WERI-Rb-1 (cell line): Measurements from ENCODE around the gene SERTM1.

Experiments used
- DNase-seq: peaks from one replicate; pipeline ENCODE4 v3.0.0-alpha.2; 2020
- H3K27ac ChIP-seq: fragments of 250-450 bp; sonication (Bioruptor Pico); 2 replicates; pipeline ENCODE4 v1.5.1; 2020; ENCODE audit warnings: mild to moderate bottlenecking, moderate library complexity
- H3K27me3 ChIP-seq: fragments of 250-450 bp; sonication (Bioruptor Pico); 2 replicates; pipeline ENCODE4 v1.5.1; 2021; ENCODE audit warnings: mild to moderate bottlenecking, low read depth, moderate library complexity; ENCODE audit not compliant: insufficient read depth, severe bottlenecking
- H3K36me3 ChIP-seq: fragments of 250-450 bp; sonication (Bioruptor Pico); 2 replicates; pipeline ENCODE4 v1.5.1; 2020; ENCODE audit warnings: mild to moderate bottlenecking, moderate library complexity
- H3K4me3 ChIP-seq: 2 replicates; pipeline ENCODE4 v1.5.1; 2011; ENCODE audit warnings: low read depth, mild to moderate bottlenecking, control low read depth, low read length
- H3K9me3 ChIP-seq: fragments of 250-450 bp; sonication (Bioruptor Pico); 2 replicates; pipeline ENCODE4 v1.5.1; 2021; ENCODE audit warnings: mild to moderate bottlenecking, moderate library complexity; ENCODE audit not compliant: severe bottlenecking
- CTCF ChIP-seq: IDR thresholded peaks from 2 replicates; pipeline ENCODE4 v1.5.1; 2011; ENCODE audit warnings: low read depth, mild to moderate bottlenecking, control low read depth, inconsistent platforms, low read length

The SERTM1 gene

GRCh38 chr13:36673838-36674326, at the start of gene SERTM1:
Gene SERTM1, plus strand, starts transcription at chr13:36674020. Its CDS starts 21,059 bp downstream, at chr13:36695079.
- peak within 1 kb of the TSS; percentile 59 for H3K4me3 ChIP-seq
- no peak within 1 kb of the TSS for H3K27ac ChIP-seq
- no peaks in the 10 kb centered on the region for H3K36me3 ChIP-seq
- DNase-seq = peak; percentile 59
- H3K9me3 ChIP-seq = no peaks in the 10 kb centered on the region
- no peaks in the 10 kb centered on the region for H3K27me3 ChIP-seq
- TF ChIP-seq CTCF = no peak

- no peak for TF ChIP-seq CTCF
- Histone ChIP-seq H3K27me3 (no peaks in the 10 kb centered on the region), H3K4me3 (no peak overlapping the region), H3K36me3 (no peaks in the 10 kb centered on the region), H3K27ac (no peak overlapping the region), H3K9me3 (no peaks in the 10 kb centered on the region)
- no peak for DNase-seq
These were observed 45.3 kb upstream of the SERTM1 start for GRCh38 chr13:36628377-36629056.

GRCh38 chr13:36629057-36629385, 44.8 kb upstream of the SERTM1 start:
- H3K27me3 ChIP-seq = no peaks in the 10 kb centered on the region
- H3K36me3 ChIP-seq = no peaks in the 10 kb centered on the region
- no peak overlapping the region for H3K27ac ChIP-seq
- H3K9me3 ChIP-seq = no peaks in the 10 kb centered on the region
- H3K4me3 ChIP-seq = no peak overlapping the region
- no peak for DNase-seq
- TF ChIP-seq CTCF = no peak

DNA sequence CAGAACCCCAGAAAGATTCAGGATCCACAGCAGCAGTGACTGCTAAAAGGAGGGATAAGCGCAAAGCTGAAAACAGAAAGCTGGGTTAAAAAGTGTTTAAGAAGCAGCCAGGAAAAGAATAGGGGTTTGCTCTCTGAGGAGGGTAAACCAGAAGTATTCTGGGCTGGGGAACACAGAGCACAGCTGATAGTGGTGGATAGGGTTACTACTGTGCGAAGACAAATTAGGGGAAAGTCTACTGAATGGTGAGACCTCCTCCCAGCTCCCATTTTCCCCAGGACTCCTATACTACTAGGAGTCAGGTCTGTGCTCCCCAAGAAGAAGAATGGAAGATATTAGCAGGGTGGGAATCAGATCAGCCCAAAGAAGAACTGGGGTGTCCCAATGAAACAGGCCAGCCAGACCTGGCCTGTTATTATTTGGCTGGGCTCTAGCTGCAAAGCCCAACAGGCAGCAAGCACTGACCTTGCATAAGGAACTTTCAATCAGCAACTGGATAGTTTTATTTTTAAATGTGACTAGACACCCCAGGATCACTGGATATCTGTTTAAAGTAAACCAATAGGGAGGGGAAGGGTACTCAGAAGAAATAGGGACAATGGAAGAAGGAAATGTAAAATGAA, 43.5 kb upstream of the SERTM1 start:
- no peak for TF ChIP-seq CTCF
- Histone ChIP-seq H3K9me3 (no peaks in the 10 kb centered on the region), H3K36me3 (no peaks in the 10 kb centered on the region), H3K4me3 (no peak overlapping the region), H3K27ac (no peak overlapping the region), H3K27me3 (no peaks in the 10 kb centered on the region)
- DNase-seq = no peak

GRCh38 chr13:36639610-36640009, 34.2 kb upstream of the SERTM1 start:
- H3K27ac ChIP-seq = no peak overlapping the region
- no peak for DNase-seq
- no peak overlapping the region for H3K4me3 ChIP-seq
- TF ChIP-seq CTCF = no peak
- no peaks in the 10 kb centered on the region for H3K36me3 ChIP-seq
- H3K27me3 ChIP-seq = no peaks in the 10 kb centered on the region
- no peaks in the 10 kb centered on the region for H3K9me3 ChIP-seq
